ENCODE data around the gene SCOC.

Gene SCOC

DNA sequence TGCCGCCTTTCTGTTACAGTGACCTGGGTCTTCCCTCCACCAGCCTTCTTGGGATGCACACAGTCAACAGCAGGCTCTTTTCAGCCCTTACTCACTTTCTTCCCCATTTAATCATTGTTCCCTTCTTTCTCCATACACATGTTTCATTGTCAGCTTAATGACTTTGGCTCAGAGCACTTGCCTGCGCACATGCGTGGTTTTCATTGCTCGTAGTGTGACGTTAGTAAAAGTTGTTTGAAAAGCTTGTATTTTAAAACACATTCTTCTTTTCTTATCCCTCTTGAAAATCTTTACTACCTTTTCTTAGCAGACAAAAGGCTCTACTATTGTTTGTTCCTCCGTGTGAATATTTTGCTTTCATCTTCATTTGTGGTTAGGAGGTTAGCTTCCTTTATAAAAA is 19.7 kb upstream of the SCOC start:
- Histone ChIP-seq H3K4me3 (no peak overlapping the region), H3K36me3 (no peaks in the 10 kb centered on the region), H3K27me3 (peaks cover 0 to 3% of the 10 kb centered on the region in 2 donors), H3K27ac (no peak overlapping the region), H3K9me3 (no peaks in the 10 kb centered on the region), H3K4me1 (no peaks in the 10 kb centered on the region)
- TF ChIP-seq CTCF (IDR thresholded peaks at IDR 0.05): no peak
- intact Hi-C loops (cut with DNase I; ENCODE audit: low total_unique reads): no loop called here
- DNase-seq: no peak

GRCh38 chr4:140355288-140355687 is 18.2 kb upstream of the SCOC start:
- Histone ChIP-seq H3K27me3 (peaks cover 0 to 3% of the 10 kb centered on the region in 2 donors), H3K27ac (no peak overlapping the region), H3K9me3 (no peaks in the 10 kb centered on the region), H3K4me3 (no peak overlapping the region), H3K36me3 (no peaks in the 10 kb centered on the region), H3K4me1 (no peaks in the 10 kb centered on the region)
- no peak for DNase-seq
- intact Hi-C loops (cut with DNase I; ENCODE audit: low total_unique reads): no loop called here
- TF ChIP-seq CTCF (IDR thresholded peaks at IDR 0.05): no peak

DNA sequence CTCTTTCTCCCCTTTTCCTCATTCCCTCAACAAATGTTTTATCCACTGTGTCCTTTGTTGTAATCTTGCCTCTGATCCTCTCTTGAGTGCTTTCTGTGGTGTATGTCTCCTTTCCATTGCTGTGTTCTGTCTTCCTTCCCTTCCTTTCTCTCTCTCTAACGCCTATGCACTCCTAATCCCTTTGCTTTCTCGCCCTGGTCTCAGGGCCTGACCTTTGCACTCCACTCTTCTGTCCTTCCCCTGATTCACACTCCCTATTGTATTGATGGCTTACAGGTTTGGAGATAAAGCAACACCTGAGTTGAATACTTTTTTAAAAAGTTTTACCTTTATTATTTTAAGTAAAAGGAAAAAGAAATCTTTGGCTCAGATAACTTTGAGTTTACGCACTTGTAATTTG is 15.6 kb upstream of the SCOC start:
- TF ChIP-seq CTCF (IDR thresholded peaks at IDR 0.05): no peak
- intact Hi-C loops (cut with DNase I; ENCODE audit: low total_unique reads): no loop called here
- no peak overlapping the region for H3K27ac ChIP-seq
- H3K4me3 ChIP-seq: no peak overlapping the region
- H3K36me3 ChIP-seq: no peaks in the 10 kb centered on the region
- H3K27me3 ChIP-seq: peaks cover 0 to 3% of the 10 kb centered on the region in 2 donors
- no peaks in the 10 kb centered on the region for H3K4me1 ChIP-seq
- H3K9me3 ChIP-seq: no peaks in the 10 kb centered on the region
- no peak for DNase-seq

DNA sequence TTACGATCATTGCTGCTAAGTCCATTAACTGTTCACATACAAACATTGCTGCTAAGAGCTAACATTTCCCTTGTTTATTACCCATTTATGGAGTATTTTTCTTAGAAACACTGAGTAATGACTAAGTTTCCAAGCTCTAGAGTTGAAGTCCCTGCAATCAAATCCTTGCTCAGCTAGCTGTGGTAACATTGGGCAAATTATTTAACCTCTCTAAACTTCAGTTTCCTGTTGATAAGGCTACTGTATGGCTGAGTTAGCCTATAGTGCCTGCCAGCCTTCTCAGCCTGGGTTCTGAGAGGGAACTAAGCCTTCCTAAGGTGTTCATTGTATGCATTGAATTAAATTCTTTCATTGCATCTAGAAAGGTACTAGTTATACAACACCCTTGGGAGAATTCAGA is 15.2 kb upstream of the SCOC start:
- no peaks in the 10 kb centered on the region for H3K9me3 ChIP-seq
- no peaks in the 10 kb centered on the region for H3K4me1 ChIP-seq
- H3K27ac ChIP-seq: no peak overlapping the region
- DNase-seq: no peak
- no peak for TF ChIP-seq CTCF (IDR thresholded peaks at IDR 0.05)
- H3K36me3 ChIP-seq: no peaks in the 10 kb centered on the region
- no peak overlapping the region for H3K4me3 ChIP-seq
- H3K27me3 ChIP-seq: peaks cover 0 to 3% of the 10 kb centered on the region in 2 donors
- intact Hi-C loops (cut with DNase I; ENCODE audit: low total_unique reads): no loop called here

DNA sequence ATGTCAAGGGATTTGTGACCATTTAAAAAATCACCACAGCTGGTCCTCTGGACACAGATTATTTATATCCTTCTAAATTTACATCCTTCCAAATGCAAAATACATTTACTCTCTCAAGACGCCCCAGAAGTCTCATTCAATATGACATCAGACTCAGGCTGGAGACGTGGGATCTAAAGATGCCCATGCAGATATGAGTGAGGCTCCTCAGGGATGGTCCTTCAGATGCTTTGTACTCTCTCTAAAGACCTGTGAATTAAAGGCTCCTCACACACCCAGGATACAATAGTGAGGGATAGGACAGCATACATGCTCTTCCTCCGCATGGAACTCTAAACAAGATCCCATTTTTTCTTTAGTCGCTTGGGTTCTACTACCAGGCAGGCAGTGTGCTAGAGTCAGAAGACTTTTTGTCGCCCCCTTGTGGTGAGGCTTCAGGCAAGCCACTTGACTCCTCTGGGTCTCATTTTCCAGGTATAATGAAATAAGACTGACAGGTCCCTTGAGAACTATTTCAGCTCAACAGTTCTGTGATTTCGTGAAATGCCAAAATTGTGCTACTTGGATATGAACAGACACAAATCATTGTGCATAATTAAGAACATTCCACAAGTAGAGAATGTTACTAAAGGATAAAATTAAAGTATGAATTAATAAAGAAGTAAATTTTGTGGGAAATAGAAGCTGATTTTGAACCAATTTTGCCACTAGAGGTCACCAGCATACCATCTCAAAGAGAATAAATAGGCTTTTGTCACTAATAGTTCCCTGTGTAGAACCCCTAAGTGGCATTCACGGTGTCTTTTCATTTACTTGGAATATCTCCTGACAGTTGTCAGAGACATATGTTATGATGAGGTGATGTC is 13.7 kb upstream of the SCOC start:
- peak; percentile 71 to 75 for DNase-seq
- intact Hi-C loops (cut with DNase I; ENCODE audit: low total_unique reads): loop anchor here (10.0 kb wide), 2 partner anchors 245 to 495 kb away; no protein-coding TSS in a partner anchor
- Histone ChIP-seq H3K36me3 (no peaks in the 10 kb centered on the region), H3K4me1 (no peaks in the 10 kb centered on the region), H3K27me3 (peaks cover 0 to 3% of the 10 kb centered on the region in 2 donors), H3K9me3 (no peaks in the 10 kb centered on the region), H3K27ac (no peak overlapping the region), H3K4me3 (no peak overlapping the region)
- TF ChIP-seq CTCF (IDR thresholded peaks at IDR 0.05): peak; percentile 63 to 72
